SHP77 (cell line): ENCODE results near the gene STH.
"Not testable (repeated sequence)": the region's sequence is repeated elsewhere in the genome, so short reads cannot be mapped to it uniquely, and the experiment has no call there.

Experiments used
- DNase-seq, 2 experiments: peaks; one replicate each; lab custom pipeline; 2025; lab: John Stamatoyannopoulos, UW

The STH gene, protein sequence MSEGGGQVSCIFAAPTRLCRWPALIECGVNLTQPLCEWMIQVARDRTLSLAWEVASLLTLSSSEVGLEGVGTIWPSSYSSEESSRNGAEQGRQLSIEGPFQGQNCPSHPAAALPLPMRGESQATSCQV

DNA sequence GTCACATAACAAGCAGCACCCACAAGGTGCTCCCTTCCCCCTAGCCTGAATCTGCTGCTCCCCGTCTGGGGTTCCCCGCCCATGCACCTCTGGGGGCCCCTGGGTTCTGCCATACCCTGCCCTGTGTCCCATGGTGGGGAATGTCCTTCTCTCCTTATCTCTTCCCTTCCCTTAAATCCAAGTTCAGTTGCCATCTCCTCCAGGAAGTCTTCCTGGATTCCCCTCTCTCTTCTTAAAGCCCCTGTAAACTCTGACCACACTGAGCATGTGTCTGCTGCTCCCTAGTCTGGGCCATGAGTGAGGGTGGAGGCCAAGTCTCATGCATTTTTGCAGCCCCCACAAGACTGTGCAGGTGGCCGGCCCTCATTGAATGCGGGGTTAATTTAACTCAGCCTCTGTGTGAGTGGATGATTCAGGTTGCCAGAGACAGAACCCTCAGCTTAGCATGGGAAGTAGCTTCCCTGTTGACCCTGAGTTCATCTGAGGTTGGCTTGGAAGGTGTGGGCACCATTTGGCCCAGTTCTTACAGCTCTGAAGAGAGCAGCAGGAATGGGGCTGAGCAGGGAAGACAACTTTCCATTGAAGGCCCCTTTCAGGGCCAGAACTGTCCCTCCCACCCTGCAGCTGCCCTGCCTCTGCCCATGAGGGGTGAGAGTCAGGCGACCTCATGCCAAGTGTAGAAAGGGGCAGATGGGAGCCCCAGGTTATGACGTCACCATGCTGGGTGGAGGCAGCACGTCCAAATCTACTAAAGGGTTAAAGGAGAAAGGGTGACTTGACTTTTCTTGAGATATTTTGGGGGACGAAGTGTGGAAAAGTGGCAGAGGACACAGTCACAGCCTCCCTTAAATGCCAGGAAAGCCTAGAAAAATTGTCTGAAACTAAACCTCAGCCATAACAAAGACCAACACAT, at the start of gene STH:
STH (plus strand) TSS at position 264 of the 913 bp plus-strand sequence; CDS start at position 294, 30 bp downstream.
- DNase-seq, result no peak

DNA sequence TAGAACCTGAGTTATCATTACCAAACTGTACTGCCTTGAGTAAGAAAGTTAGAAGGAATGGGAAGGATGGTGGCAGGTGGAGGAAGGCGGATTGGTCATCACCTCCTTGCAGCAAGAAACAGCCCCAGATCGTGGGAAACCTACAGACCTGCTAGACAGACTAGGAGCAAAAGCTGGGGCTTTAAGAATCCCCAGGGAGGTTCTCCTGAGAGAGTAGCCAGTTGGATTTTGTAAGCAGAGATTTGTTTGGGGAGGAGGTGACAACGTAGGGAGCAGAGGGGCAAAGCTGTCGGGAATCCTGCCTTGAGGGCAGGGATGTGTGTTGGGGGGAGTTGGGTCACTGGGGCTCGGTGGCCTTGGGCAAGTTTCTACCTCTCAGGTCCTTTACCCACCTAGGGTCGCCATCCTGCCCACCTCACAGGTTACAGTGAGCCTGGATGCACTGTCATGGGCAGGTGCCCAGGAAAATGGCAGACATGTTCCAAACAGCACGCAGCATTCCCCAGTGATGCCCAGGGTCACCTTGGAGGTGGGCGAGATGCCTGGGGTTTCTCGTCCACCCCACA, 49.2 kb upstream of the STH start:
- DNase-seq, result no peak

DNA sequence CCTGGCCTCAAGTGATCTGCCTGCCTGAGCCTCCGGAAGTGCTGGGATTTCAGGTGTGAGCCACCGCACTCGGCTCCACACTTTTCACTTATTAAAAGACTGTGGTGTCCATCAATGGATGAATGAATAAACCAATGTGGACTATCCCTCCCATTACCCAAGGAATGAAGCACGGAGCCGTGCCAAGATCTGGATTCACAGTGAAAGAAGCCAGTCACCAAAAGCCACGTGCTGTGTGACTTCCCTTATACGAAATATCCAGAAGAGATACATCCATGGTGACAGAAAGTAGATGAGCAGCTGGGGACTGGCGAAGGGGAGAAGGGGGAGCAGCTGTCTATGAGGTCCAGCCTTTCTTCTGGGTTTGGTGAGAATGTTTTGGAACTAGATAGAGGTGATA, 48.2 kb upstream of the STH start:
- DNase-seq, result no peak

DNA sequence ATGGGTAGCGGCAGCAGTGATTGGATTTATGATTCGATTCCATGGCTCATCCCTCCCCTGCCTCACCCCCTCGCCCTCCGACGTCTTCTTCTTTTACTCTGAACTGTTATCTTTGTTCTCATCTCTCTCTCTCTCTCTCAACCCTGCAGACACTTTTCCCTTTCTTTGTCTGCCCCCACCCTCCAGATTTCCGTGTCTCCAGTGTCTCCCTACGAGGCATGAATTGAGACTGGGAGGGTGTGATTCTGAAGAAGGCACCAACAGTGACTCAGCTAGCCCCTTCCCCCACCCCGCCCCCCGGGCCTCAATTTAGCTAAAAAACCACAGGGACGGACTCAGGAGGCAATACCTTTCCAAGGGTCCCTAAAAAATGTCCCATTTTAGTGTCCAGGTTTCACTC, 47.6 kb upstream of the STH start:
- DNase-seq, result no peak

DNA sequence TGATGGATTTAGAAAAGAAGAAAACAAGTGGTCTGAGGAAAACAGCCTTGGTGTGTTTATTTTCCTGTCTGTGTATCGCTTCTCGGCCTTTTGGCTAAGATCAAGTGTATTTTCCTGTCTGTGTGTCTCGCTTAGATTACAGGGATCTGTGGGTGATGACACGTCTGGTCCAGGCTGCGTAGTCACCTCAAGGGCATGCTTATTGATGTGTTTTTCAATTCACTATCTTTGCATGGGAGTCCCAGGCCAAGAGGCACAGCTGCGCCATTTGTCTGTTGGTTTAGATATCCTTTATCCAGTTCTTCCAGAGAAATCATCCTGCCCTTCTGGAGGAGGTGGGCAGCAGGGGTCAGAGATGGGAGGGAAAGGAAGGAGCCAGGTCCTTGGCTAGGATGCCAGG, 47.1 kb upstream of the STH start:
- peak in 1 of 2 experiments; percentile 13 for DNase-seq

DNA sequence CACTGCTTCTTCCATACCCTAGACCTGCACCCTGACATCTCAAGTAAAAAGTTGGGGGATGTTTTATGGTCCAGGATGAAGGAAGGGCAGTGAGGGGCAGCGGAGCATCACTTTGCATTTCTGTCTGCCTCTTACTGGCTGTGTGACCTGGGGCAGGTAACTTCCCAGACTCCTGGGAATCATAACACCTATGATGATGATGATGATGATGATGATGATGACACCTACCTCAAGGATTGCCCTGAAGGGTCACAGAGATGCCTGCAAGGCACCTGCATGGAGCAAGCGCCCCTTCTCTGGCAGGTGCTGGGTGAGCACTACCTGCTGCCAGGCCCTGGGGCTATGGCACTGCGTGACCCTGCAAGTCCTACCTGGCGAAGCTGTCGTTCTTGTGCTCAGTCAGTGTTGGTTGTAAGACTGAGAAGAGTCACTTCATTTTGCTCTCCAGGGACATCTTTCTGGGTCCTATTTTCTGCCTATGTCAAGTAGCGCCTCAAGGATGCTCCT, 46.2 kb upstream of the STH start:
- no peak for DNase-seq

DNA sequence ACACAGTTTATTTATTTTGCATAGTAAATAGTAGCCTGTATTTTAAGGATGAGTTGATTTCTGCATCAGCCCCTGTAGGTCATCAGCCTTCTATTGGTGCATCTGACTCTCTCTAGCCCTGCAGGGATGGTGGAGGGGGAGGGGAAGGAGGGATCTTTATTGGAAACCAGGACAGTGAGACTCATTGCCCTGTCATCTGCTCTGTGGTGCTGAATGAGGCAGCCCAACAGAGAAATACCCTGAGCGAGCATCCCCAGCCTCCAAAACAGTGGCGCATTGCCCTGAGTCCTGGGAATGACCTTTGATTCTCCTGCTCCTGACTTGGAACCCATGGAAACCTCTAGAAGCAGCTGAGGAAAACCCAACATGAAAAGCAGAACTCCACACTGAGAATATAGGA, 45.5 kb upstream of the STH start:
- DNase-seq, result no peak

DNA sequence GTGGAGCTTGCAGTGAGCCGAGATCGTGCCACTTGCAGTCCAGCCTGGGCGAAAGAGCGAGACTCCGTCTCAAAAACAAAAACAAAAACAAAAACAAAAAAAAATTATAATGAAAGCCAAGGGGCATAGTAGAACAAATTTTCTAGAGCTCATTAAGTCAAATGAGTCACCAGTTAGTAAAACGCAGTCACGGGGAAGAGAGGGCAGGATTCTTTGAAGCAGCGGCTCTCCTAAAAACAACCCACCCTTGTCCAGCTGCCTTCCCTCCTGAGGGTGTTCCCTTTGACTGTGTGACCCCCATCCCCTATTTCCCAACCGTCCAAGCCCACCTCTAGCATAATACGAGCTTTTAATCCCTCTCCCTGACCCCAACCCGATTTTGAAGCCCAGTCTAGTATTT, 44.1 kb upstream of the STH start:
- DNase-seq, result no peak

DNA sequence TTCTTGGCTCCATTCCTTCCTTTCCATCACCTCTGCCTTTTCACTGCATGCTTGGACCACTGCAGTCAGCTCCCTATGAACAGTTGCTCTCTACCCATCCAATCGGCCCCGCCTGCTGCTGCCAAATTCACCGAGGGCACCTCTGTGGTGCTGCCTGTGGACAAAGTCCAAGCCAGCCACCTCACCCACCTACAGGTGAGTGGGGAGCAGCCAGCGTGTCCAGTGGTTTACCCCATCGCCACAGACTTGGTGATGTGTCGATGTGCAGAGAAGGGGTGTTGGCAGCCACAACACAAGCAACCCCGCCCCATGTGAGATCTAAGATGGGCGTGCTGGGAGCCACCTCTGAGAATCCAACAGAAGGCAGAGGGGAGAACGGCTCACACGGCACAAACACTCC, 43.7 kb upstream of the STH start:
- DNase-seq, result no peak

DNA sequence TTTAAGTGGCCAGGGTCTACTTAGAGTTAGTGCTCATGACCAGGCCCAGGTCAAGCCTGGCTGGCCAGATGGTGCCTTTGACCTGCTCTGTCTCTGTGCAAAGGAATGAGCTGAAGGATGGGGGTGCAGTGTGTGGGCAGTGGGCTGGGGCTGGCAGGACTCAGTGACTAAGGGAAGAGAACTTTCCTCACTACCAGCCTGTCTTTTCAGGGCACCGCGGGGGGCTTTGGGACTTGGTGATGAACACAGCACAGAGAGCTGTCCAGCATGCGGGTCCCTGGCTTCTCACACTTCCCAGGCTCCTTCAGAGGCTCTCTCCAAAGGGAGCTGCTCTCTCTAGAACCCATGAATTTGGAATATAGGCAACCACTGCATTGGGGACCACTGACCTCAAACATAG, 43.0 kb upstream of the STH start:
- no peak for DNase-seq

DNA sequence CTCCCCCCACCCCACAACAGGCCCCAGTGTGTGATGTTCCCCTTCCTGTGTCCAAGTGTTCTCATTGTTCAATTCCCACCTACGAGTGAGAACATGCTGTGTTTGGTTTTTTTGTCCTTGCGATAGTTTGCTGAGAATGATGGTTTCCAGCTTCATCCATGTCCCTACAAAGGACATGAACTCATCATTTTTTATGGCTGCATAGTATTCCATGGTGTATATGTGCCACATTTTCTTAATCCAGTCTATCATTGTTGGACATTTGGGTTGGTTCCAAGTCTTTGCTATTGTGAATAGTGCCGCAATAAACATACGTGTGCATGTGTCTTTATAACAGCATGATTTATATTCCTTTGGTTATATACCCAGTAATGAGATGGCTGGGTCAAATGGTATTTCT, 42.3 kb upstream of the STH start:
- not testable (repeated sequence) for DNase-seq

DNA sequence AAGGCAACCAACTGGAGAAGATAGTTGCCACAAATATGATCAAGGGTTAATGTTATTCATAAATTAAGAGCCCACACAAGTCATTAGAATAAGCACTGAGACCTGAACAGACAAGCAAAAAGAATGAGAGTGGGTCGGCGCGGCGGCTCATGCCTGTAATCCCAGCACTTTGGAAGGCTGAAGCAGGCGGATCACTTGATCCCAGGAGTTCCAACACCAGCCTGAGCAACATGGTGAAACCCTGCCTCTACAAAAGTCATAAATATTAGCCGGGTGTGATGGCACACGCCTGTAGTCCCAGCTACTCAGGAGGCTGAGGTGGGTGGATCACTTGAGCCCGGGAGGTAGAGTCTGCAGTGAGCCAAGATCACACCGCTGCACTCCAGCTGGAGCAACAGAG, 40.7 kb upstream of the STH start:
- no peak for DNase-seq

DNA sequence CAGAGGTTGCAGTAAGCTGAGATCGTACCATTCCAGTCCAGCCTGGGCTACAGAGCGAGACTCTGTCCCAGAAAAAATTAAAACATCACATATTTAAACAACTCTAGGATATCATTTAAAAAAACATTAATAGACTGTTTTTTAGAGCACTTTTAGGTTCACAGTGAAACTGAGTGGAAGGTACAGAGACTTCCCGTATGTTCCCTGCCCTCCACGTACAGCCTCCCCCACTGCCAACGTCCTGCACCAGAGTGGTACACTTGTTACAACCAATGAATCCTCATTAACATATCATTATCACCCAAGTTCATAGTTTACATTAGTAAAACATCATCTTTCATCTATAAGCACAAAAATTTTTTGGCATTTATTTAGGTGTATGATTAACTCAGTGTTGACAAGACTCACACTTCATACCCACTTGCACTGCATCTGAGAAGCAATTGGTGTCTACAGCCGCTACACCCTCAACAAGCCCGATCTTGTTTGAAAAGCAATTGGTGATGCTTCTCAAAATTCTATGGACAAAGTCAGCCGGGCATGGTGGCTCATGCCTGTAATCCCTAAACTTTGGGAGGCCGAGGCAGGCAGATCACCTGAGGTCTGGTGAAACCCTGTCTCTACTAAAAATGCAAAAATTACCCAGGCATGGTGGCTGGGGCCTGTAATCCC, 39.9 kb upstream of the STH start:
- no peak for DNase-seq

DNA sequence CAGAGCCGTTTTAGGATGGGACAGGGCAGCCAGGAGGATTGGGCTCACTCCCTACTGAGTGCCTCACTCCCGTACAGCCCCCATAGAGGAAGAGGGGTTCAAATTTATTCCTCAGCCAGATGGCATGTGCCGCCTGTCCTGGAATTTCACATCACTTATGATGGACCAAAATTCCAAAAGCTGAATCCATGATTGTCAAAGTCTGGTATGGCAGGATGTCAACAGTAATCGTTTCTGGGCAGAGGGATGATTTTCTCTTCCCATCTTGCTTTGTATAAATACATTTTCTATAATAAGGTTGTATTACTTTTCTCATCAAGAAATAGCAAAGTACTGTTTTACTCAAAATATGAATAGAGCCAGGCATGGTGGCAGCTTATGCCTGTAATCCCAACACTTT, 38.7 kb upstream of the STH start:
- no peak for DNase-seq

DNA sequence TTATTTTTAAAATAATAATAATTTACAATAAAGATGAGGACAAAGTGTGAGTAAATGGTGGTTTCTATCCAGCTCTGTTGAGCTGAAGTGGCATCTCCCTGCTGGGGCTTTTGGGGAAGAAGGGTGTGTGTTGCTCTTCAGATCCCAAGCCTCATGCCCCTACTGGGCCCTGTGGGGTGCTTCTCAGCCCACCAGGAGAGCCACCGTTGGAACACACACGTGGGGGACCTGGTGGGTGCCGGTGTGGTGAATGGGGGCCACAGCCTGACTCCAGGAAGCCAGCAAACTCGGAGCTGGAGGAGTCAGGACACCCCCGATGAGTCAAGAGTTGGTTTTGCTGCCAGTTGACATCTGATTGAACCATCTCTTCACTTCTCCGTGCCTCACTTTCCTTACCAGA, 37.8 kb upstream of the STH start:
- no peak for DNase-seq

DNA sequence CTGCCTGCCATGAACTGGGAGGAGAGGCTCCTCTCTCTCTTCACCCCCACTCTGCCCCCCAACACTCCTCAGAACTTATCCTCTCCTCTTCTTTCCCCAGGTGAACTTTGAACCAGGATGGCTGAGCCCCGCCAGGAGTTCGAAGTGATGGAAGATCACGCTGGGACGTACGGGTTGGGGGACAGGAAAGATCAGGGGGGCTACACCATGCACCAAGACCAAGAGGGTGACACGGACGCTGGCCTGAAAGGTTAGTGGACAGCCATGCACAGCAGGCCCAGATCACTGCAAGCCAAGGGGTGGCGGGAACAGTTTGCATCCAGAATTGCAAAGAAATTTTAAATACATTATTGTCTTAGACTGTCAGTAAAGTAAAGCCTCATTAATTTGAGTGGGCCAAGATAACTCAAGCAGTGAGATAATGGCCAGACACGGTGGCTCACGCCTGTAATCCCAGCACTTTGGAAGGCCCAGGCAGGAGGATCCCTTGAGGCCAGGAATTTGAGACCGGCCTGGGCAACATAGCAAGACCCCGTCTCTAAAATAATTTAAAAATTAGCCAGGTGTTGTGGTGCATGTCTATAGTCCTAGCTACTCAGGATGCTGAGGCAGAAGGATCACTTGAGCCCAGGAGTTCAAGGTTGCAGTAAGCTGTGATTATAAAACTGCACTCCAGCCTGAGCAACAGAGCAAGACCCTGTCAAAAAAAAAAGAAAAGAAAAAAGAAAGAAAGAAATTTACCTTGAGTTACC, 36.7 kb upstream of the STH start:
- DNase-seq, result no peak

DNA sequence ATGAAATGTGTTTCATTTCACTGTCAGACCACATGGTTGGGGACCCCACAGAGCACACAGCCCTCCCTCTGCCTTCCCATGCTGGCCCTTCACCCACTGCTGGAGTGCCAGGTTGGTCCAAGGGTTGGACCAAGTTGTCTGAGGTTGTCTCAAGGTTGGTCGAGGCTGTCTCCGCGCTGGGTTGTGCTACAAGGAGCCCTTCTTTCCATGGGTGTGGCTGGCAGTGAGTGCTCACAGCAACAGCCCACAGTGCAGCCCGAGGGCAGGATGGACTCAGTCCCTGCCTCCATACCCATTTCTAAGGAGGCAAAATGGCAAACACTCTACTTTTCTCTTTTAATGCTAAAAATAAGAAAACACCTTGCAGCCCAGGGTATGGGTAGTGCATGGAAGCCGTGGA, 35.8 kb upstream of the STH start:
- DNase-seq, result no peak

DNA sequence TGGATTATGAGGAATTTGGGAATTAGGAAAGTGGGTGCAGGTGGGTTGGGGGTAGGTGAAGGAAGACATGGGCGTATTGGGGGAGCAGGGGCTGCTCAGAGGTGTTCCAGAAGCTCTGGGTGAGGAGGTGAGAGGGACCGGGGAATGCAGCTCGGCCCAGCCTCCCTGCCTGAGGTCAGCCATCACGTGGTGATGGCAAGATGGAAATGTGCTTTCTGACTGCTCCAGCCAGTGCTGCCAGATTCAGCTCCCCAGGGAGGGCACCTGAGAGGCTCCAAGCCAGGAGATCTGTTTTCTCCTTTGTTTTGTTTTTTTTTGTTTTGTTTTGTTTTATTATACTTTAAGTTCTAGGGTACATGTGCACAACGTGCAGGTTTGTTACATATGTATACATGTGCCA, 35.2 kb upstream of the STH start:
- no peak for DNase-seq

DNA sequence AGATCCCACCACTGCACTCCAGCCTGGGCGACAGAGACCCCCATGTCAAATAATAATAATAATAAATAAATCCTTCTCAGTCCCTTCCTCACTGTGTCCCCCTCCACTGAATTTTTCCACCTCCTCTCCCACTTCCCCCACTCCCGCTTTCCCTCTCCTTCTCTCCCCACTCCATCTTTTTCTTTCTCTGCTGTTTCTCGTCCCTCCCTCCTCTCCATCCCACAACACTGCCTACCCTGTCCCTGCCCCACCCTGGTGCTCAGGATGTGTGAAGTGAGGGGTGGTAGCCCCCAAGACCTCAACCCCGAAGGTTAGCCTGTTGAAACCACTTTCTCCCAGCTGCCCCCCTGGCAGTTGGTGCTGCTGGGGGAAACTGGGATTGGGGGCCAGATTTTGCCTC, 34.4 kb upstream of the STH start:
- no peak for DNase-seq

DNA sequence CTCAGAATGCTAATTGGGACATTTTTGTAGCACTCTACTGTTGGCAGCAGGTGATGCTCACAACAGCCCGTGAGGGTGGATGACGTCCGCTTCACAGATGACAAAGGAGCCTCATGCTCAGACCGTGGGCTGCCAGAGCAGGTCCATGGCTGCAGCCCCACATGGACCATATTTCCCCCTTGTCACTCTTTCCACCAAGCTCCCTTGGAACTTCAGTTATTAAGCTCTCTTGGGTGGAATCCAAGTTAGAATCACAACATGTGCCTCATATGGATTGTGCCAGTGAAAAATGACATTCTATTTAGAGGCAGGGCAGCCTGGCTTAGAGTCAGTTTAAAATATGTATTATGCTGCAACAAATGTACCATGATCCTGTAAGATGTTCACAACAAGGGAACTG, 33.2 kb upstream of the STH start:
- no peak for DNase-seq

DNA sequence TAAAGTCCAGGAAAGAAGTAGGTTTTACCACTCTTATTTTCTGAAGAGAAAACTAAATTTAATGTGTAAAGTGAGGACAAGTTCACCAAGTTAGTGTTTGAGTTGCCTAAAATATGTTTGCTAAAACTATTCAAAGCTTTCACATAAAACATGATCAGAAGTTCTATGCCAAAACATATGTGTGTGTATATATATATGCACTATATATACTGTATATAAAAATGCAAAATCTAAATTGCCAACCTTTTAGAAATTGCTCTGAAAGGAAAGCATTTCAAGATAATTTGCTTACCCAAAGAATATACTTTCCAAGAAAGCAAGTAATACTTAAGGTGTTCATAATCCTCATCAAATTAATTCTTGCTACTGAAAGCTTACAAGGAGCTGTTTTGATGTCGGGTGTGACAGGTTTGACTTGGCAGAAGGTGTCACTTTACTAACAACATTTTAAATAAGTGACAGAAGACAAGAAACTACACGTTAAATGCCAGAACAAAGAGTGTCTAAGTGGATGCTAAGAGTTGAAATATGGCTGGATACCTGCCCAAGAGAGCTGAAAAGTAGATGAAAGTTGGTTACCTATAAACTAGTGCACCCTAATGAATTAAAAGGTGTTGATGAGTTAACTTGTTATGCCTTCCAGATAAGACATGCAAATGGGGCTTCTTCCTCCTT, 32.3 kb upstream of the STH start:
- DNase-seq, result no peak
